Adrenal gland (tissue), 12 donors: Measurements from ENCODE around the gene RSPO4. TPM values are rescaled to one million over a fixed set of nuclear protein-coding genes. Genes with fewer than 3 reads are reported as not detected.

Source experiments
- DNase-seq, 7 donors: peaks; one replicate each; pipeline ENCODE4 v3.0.0-alpha.2; 2019 to 2020
- H3K27ac ChIP-seq, 5 donors: fragments of 200-600 bp; sonication (generic) in 4 of 5; 1 replicate in 3 of 5; 2 replicates in 2 of 5; pipeline versions ENCODE4 v1.5.1 to v1.8.0; 2016 to 2020; ENCODE audit warnings: mild to moderate bottlenecking in 1 of 5
- H3K27me3 ChIP-seq: fragments of 200-600 bp; 2 replicates; pipeline ENCODE4 v1.8.0; 2021
- H3K36me3 ChIP-seq, 2 donors: fragments of 200-600 bp; replicated peaks in 1 of 2; 1 replicate in 1 of 2; 2 replicates in 1 of 2; pipeline versions ENCODE4 v1.5.1 to v1.8.0; 2018 to 2022
- H3K4me1 ChIP-seq, 2 donors: fragments of 200-600 bp; replicated peaks in 1 of 2; 1 replicate in 1 of 2; 2 replicates in 1 of 2; pipeline versions ENCODE4 v1.5.1 to v1.8.0; 2018 to 2021
- H3K4me3 ChIP-seq, 4 donors: fragments of 200-600 bp; sonication (generic) in 3 of 4; one replicate each; pipeline ENCODE4 v1.5.1; 2016 to 2018
- H3K9me3 ChIP-seq, 3 donors: fragments of 200-600 bp; sonication (generic) in 1 of 3; replicated peaks in 1 of 3; 1 replicate in 2 of 3; 2 replicates in 1 of 3; pipeline versions ENCODE4 v1.5.1 to v1.8.0; 2016 to 2021
- CTCF ChIP-seq, 6 experiments: fragments of 450-650 bp in 4 of 6; fragments of 200-600 bp in 2 of 6; sonication (generic) in 1 of 6; IDR thresholded peaks; 1 replicate in 5 of 6; 2 replicates in 1 of 6; pipeline versions ENCODE4 v1.5.1 to v1.8.0; 2016 to 2021; ENCODE audit warnings: antibody characterized with exemption in 6 of 6, mild to moderate bottlenecking in 2 of 6, moderate library complexity in 1 of 6
- POLR2A ChIP-seq, 2 donors: fragments of 450-650 bp; IDR thresholded peaks; one replicate each; pipeline ENCODE4 v1.6.1; 2017; ENCODE audit warnings: antibody characterized with exemption in 2 of 2, mild to moderate bottlenecking in 2 of 2, moderate library complexity in 1 of 2
- WGBS, 4 donors: extraction: QIAGEN DNeasy Blood & Tissue Kit in 2 of 4; methylation state at CpG; one replicate each; pipeline versions ENCODE4 v1.1.5 to v1.1.7; 2013 to 2017; 5-methylcytosine and 5-hydroxymethylcytosine counted together
- intact Hi-C, 2 donors: fragments of 100-400 bp; cut with DNase I; formaldehyde crosslinking; loops; one replicate each; pipeline versions ENCODE4 v1.14.1 to v1.15.0; 2022 to 2023
- polyA plus RNA-seq, 3 donors: library from polyadenylated mRNA; stranded (reverse); fragments of 200-250 nt in 2 of 3; fragments of 350-450 nt in 1 of 3; fragmentation: Illumina TruSeq in 1 of 3; extraction: RNeasy Lipid Tissue Mini Kit (QIAGEN cat#74804) in 1 of 3; gene quantifications; one replicate each; pipeline ENCODE4 v1.2.3, GENCODE V29; 2013 to 2014
- total RNA-seq, 9 donors: library from RNA; depleted of rRNA in 4 of 9; stranded (reverse); fragments of >200 nt in 4 of 9; fragments of 120-200 nt in 1 of 9; fragmentation: NEBNext Ultra II Directional in 1 of 9; extraction: Animal tissue kit (Norgen Biotek cat#: 25700) in 1 of 9; gene quantifications; one replicate each; pipeline versions ENCODE4 v1.1.0 to v1.2.4, GENCODE V29; 2013 to 2023
- donor health status: healthy with polysubstance abuse.
- donor health status: Bipolar disorder and iron deficiency.
- donor health status: DM: yes; HTN: yes; CAD: no.
- donor health status: DM: no; HTN: no; CAD: no.
- donor health status: DM: no; HTN: no; CAD: no.
- donor health status: DM: yes; HTN: yes; CAD: no.

RSPO4 gene
- total and polyA plus RNA-seq, 12 donors: 0.06 to 0.64 (median 0.20) TPM; not detected in 5

- intact Hi-C loops: loop anchor here in 1 of 2 donors (5.0 kb wide), 1 partner anchor 142 kb away; no protein-coding TSS in a partner anchor
- Histone ChIP-seq H3K4me3 (no peak overlapping the region), H3K27ac (no peak overlapping the region), H3K27me3 (peaks cover 6% of the 10 kb centered on the region), H3K9me3 (no peaks in the 10 kb centered on the region), H3K36me3 (no peaks in the 10 kb centered on the region), H3K4me1 (no peaks in the 10 kb centered on the region)
- no peak for DNase-seq
- TF ChIP-seq CTCF (IDR thresholded peaks at IDR 0.05): no peak
- no peak for TF ChIP-seq POLR2A (IDR thresholded peaks at IDR 0.05)
- 55 to 65% (median 56%) methylated on average over 17 to 19 of the region's 19 CpGs for WGBS, 4 donors
These were observed 42.9 kb downstream of the RSPO4 start for GRCh38 chr20:958936-959815.

- H3K27me3 ChIP-seq: peaks cover 6% of the 10 kb centered on the region
These were observed 44.6 kb downstream of the RSPO4 start for GRCh38 chr20:957544-957943.

GRCh38 chr20:956330-956951 lies 45.7 kb downstream of the RSPO4 start:
- peak; percentile 54 to 83 (median 68) for DNase-seq
- intact Hi-C loops: loop anchor here (1.0 to 5.0 kb wide), 2 partner anchors 139 kb away; no protein-coding TSS in a partner anchor
- no peak overlapping the region for H3K27ac ChIP-seq
- TF ChIP-seq CTCF (IDR thresholded peaks at IDR 0.05) (peak; percentile 97 to 99 (median 98)), POLR2A (IDR thresholded peaks at IDR 0.05) (no peak)
- no peaks in the 10 kb centered on the region for H3K4me1 ChIP-seq
- no peaks in the 10 kb centered on the region for H3K9me3 ChIP-seq
- H3K4me3 ChIP-seq: no peak overlapping the region
- WGBS, 4 donors: 6 to 13% (median 9%) methylated on average over 8 to 13 of the region's 13 CpGs
- H3K36me3 ChIP-seq: no peaks in the 10 kb centered on the region
- peaks cover 6% of the 10 kb centered on the region for H3K27me3 ChIP-seq

More at GRCh38 chr20:957544-957943, 44.6 kb downstream of the RSPO4 start:
- Histone ChIP-seq H3K4me3 (no peak overlapping the region), H3K36me3 (no peaks in the 10 kb centered on the region), H3K4me1 (no peaks in the 10 kb centered on the region), H3K27ac (no peak overlapping the region), H3K9me3 (no peaks in the 10 kb centered on the region)
- DNase-seq: no peak
- TF ChIP-seq POLR2A (IDR thresholded peaks at IDR 0.05): no peak
- TF ChIP-seq CTCF (IDR thresholded peaks at IDR 0.05): no peak
- intact Hi-C loops: loop anchor here in 1 of 2 donors (5.0 kb wide), 1 partner anchor 140 kb away; no protein-coding TSS in a partner anchor
- 53 to 91% (median 73%) methylated on average over 1 of the region's 1 CpG for WGBS, 4 donors

GRCh38 chr20:955656-956055 lies 46.5 kb downstream of the RSPO4 start:
- H3K27me3 ChIP-seq: peaks cover 6% of the 10 kb centered on the region
- no peaks in the 10 kb centered on the region for H3K36me3 ChIP-seq
- TF ChIP-seq CTCF (IDR thresholded peaks at IDR 0.05) (no peak), POLR2A (IDR thresholded peaks at IDR 0.05) (no peak)
- 77 to 81% (median 80%) methylated on average over 7 of the region's 7 CpGs for WGBS, 4 donors
- H3K27ac ChIP-seq: no peak overlapping the region
- no peaks in the 10 kb centered on the region for H3K9me3 ChIP-seq
- H3K4me3 ChIP-seq: no peak overlapping the region
- intact Hi-C loops: loop anchor here (1.0 to 5.0 kb wide), 2 partner anchors 138 kb away; no protein-coding TSS in a partner anchor
- no peaks in the 10 kb centered on the region for H3K4me1 ChIP-seq
- no peak for DNase-seq
